GM12801 (cell line): ENCODE data around the gene PFKFB4.

Source experiments
- TF ChIP-seq, protein P1 (sequence below): IDR thresholded peaks from one replicate; pipeline ENCODE4 v1.5.1; 2011; ENCODE audit warnings: control low read depth; ENCODE audit not compliant: insufficient read length; ENCODE audit errors: extremely low read depth

Gene PFKFB4

DNA sequence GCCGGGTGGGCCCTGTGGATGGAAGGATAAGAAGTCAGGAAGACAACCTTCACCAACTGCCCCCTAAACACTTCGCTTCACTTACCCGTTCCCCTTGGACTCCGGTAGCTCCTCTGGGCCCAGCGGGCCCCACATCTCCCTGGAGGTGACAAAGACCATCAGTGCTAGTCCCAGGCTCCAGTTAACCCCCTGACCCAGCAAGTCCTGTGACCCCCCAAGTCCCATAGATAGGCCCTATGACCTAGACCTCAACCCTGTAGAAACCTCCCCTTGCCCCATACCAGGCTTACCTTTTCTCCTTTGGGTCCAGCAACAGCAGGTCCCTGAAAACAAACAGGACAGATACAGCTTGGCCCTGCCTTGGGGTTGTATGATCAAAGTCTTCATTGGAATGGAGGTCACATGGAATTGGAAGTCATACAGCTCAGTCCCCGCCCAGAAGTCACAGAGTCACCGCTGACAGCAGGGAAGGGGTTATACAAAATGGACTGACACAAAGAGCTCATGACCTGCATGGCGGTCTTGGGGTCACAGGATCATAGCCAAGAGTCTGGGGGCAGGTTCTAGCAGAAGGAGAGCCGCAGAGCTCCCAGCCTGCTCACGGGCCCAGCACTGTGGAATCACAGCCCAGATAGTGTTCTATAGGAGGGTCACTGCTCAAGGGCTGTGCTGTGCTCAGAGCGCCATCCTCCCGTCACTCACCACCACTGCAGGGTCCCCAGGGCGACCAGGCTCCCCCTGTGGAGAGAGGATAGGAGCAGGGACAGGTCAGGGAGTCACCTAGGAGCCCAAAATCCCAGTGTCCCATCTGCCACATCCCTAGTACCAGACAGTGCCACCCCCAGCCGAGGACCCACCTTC, 25.2 kb upstream of the PFKFB4 start:
- TF ChIP-seq, protein P1, sequence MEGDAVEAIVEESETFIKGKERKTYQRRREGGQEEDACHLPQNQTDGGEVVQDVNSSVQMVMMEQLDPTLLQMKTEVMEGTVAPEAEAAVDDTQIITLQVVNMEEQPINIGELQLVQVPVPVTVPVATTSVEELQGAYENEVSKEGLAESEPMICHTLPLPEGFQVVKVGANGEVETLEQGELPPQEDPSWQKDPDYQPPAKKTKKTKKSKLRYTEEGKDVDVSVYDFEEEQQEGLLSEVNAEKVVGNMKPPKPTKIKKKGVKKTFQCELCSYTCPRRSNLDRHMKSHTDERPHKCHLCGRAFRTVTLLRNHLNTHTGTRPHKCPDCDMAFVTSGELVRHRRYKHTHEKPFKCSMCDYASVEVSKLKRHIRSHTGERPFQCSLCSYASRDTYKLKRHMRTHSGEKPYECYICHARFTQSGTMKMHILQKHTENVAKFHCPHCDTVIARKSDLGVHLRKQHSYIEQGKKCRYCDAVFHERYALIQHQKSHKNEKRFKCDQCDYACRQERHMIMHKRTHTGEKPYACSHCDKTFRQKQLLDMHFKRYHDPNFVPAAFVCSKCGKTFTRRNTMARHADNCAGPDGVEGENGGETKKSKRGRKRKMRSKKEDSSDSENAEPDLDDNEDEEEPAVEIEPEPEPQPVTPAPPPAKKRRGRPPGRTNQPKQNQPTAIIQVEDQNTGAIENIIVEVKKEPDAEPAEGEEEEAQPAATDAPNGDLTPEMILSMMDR = no peak

DNA sequence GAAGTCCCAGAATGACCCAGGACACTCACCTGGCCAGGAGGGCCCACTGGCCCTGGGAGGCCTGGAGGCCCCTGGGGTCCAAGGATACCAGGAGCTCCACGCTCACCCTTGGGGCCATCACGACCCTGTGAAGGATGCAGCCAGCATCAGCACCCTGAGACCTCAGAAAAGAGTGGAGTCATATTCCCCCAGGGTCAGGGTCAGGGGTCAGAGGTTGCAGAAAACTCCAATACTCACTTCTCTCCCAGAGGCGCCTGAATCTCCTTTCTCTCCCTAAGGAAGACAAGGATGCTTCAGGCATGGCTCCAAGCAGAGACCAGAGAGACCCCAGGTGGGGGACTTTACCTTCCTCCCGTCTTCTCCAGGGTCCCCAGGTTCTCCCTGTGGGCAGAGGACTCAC, 20.0 kb upstream of the PFKFB4 start:
- TF ChIP-seq, protein P1 = no peak

DNA sequence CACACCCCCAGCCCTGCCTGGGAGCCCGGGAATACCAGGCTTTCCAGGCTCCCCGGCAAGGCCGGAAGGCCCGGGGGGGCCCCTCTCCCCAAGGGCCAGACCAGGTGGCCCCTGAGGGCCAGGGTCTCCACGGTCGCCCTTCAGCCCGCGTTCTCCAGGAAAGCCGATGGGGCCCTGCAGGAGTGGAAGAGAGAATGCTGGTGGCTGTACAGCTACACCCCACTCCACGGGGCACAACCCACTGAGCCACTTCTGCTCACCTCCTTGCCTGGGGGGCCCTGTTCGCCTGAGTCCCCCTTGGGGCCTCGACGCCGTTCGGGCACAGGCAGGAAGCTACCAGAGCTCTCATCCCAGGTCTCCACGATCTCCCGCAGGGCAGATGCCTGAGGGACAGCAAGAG, 18.8 kb upstream of the PFKFB4 start:
- TF ChIP-seq, protein P1 = no peak

DNA sequence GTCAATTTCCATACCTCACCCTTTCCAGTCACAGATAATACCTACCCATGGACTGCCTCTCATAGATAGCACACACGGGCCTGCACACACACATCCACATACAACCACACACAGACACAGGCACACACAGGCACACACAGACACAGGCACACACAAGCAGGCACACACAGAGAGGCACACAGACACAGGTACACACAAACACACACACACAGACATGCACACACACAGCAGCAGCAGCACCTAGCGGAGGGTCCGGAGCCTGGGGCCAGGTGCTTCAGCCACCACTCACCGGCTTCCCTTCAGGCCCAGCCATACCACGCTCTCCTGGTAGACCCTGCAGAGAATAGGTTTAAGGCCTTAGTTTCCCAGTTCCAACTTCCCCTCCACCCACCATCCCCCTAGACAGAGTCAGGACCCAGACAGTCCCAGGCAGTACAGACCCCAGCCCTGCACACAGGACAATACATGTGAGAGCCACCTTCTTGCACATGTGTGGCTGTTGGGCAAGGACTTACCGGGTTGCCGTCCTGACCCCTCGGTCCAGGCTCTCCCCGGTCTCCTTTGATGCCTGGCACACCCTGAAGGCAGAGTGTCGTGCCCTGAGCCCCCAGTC, 17.5 kb upstream of the PFKFB4 start:
- TF ChIP-seq, protein P1 = no peak

DNA sequence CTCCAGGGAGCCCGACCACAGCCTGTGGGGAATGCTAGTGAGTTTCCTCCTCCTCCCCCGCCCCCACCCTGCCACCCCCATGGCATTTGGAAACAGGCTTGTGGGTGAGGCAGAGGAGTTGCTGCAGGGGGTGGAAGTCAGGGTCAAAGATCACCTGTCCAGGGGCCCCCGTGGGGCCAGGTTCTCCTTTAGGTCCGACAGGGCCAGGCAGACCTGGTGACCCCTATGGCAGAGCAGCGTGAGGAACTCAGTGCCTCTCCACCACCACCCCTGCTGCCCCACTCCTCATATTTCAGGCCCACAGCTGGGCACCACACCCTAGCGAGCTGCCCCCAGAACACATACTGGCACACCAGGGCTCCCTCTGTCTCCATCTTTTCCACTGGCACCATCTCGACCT, 15.9 kb upstream of the PFKFB4 start:
- TF ChIP-seq, protein P1 = no peak

DNA sequence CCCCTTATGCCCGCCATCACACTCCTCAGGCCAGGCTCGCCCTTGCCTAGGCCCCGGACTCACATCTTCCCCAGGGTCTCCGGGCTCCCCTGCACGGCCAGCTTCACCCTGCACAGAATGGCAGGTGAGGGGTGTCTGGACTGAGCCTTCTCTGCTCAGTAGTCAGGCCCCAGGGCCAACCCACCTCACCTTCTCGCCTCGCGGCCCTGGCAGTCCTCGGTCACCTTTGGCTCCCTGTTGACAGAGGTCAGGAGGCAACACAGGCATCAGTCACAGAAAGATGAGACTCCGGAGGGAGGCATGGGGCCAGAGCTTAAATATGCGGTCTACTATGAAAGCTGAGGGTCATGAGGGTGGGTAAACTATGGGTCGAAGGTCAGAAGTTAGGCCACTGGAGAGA, 15.3 kb upstream of the PFKFB4 start:
- TF ChIP-seq, protein P1 = no peak

DNA sequence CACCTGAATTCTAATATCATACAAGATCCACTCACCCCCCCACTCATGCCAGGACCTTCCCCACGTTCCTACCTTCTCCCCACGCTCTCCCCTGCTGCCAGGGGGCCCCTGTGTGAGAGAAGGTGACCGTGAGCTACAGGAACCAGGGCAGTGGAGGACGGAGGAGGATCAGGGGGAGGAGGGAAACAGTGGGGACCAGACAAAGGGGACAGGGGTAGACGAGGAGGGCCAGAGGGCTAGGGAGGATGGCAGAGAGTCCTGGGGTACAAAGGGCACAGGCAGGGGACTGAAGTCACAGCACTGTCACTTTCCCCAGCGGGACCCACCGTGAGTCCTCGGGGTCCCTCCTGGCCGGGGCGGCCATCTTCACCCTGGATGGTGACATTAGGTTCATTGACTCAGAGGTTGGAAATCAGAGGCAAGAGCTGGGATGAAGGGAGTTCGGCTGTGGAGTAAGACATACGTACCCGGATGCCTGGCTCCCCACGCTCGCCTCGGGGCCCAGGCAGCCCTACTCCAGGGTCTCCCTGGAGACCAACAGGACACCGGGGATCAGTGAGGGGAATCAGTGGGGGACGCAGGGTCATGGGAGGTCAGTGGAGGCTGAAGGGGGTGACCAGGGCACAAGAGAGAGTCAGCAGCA, 13.3 kb upstream of the PFKFB4 start:
- TF ChIP-seq, protein P1 = no peak
